GM06990 (cell line): Measurements from ENCODE around the gene MED29.
A peak's percentile ranks its signal among the peaks of the same experiment; 100 is the strongest.

Experiments
- DNase-seq: peaks from one replicate; pipeline ENCODE4 v3.0.0-alpha.2; 2011; ENCODE audit not compliant: insufficient read length; ENCODE audit errors: extremely low read depth
- H3K27me3 ChIP-seq: replicated peaks from 2 replicates; pipeline ENCODE4 v1.6.0; 2011; ENCODE audit warnings: low read length; ENCODE audit not compliant: control insufficient read depth, insufficient read depth
- H3K36me3 ChIP-seq: 2 replicates; pipeline ENCODE4 v1.5.1; 2011; ENCODE audit warnings: low read length; ENCODE audit not compliant: control insufficient read depth, insufficient read depth
- H3K4me3 ChIP-seq: replicated peaks from 2 replicates; pipeline ENCODE4 v1.5.1; 2011; ENCODE audit warnings: low read depth, mild to moderate bottlenecking, control low read depth, low read length
- CTCF ChIP-seq: IDR thresholded peaks from 2 replicates; pipeline ENCODE4 v1.5.1; 2011; ENCODE audit warnings: low read length, control low read depth, mild to moderate bottlenecking, inconsistent platforms; ENCODE audit not compliant: insufficient read depth, poor library complexity, severe bottlenecking

The MED29 gene

GRCh38 chr19:39403331-39404312, 12.4 kb downstream of the MED29 start:
- Histone ChIP-seq H3K36me3 (peaks cover 12% of the 10 kb centered on the region), H3K27me3 (no peaks in the 10 kb centered on the region), H3K4me3 (peak overlapping the region; percentile 63)
- TF ChIP-seq CTCF, result no peak
- peak; percentile 92 for DNase-seq

DNA sequence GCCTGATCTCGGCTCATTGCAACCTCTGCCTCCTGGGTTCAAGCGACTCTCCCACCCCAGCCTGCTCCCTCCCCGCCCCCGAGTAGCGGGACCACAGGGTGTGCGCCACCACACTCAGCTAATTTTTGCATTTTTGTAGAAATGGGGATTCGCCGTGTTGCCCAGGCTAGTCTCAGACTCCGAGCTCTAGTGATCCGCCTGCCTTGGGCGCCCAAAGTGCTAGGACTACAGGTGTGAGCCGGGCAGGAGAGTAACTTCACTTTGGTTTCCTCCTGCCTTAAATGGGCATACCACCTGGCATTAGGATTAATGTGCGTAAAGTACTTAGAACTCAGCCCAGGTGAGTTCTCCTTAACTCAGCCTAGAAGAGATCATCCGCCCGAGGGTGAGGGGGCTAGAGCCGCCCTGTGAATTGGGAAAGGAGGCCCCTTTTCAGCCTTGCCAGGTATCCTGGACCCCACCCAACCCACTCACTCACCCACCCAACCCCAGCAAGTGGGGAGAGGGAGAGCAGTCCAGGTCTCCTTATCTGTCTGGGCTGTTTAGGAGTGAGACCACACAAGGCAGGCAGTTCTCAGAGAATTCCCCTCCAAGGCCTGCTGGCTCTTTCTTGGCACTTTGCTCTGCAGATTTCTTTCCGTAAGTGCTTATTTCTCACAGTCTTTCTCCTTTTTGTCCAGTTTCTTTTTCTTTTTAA, 14.2 kb downstream of the MED29 start:
- peak overlapping the region; percentile 91 for H3K4me3 ChIP-seq
- H3K27me3 ChIP-seq, result no peaks in the 10 kb centered on the region
- no peak for DNase-seq
- H3K36me3 ChIP-seq, result peaks cover 12% of the 10 kb centered on the region
- TF ChIP-seq CTCF, result no peak

GRCh38 chr19:39405958-39406655, 14.9 kb downstream of the MED29 start:
- no peak for DNase-seq
- Histone ChIP-seq H3K36me3 (peaks cover 12% of the 10 kb centered on the region), H3K4me3 (peak overlapping the region; percentile 91), H3K27me3 (no peaks in the 10 kb centered on the region)
- TF ChIP-seq CTCF, result no peak

- peaks cover 12% of the 10 kb centered on the region for H3K36me3 ChIP-seq
- peak; percentile 85 for DNase-seq
- TF ChIP-seq CTCF, result no peak
- H3K27me3 ChIP-seq, result no peaks in the 10 kb centered on the region
- H3K4me3 ChIP-seq, result peak within 1 kb of the TSS; percentile 91
Observed at GRCh38 chr19:39406656-39407409, 15.7 kb downstream of the MED29 start, which contains the start of gene ZFP36. ZFP36 (plus strand) TSS chr19:39406847; CDS start chr19:39406905, 58 bp downstream.

- TF ChIP-seq CTCF, result no peak
- no peak for DNase-seq
- Histone ChIP-seq H3K27me3 (no peaks in the 10 kb centered on the region), H3K36me3 (peaks cover 12% of the 10 kb centered on the region), H3K4me3 (peak overlapping the region; percentile 91)
Observed at GRCh38 chr19:39407410-39407659, 16.2 kb downstream of the MED29 start.
